ENCODE data around the gene LGALS16.
A peak's percentile ranks its signal among the peaks of the same experiment; 100 is the strongest.
"Not testable (repeated sequence)": the region's sequence is repeated elsewhere in the genome, so short reads cannot be mapped to it uniquely, and the experiment has no call there.

Gene LGALS16

DNA sequence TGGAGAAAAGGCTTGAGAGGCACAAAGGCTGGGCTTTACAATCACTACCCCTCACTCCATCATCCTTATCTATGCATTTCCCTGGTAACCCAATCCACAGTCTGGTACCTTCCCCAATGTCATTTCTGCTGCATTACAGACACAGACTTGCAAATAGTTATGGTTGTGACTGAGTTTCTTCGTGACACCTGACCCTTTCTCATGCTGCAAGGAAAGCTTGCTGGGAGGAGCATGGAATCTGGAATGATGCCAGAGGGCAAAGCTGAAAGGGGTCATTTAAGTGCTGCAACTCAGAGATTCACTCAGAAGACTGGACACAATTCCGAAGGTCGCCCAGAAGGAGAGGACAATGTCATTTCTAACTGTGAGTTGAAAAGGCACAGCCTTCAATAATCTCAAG is at the start of gene LGALS16:
LGALS16 (plus strand) TSS at position 301 of the 400 bp plus-strand sequence; CDS start at position 350, 49 bp downstream.
- no peak for DNase-seq

DNA sequence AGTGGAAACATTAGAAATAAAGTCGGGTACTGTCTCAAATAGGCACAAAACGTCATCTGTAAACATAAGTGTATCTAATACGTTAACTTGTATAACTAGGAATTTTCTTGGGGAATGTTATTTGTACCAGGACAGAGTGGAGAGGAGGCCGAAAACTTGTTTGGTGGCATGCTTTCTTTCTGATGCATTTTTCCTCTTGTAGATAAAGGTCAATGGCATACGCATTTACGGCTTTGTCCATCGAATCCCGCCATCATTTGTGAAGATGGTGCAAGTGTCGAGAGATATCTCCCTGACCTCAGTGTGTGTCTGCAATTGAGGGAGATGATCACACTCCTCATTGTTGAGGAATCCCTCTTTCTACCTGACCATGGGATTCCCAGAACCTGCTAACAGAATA is 48.7 kb upstream of the LGALS16 start:
- no peak for DNase-seq

DNA sequence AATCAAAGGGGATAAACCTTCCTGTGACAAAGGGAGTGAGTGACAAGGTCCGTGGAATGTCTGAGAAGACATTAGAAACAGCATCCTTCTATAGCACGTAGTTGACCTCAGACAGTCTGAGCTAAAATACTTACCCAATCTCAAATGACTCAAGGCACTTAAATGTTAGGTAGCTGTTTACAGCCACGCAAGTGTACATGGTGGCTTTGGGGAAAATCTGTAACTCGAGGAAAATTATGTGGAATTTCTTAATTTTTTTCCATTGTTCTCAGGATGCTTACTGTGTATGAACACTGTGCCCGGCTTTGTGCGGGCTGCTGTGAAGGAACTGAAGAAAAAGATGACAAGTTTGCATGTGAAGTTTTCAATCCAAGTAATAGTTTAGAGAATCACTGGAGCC is 48.2 kb upstream of the LGALS16 start:
- no peak for DNase-seq

- no peak for DNase-seq
These were observed 42.1 kb upstream of the LGALS16 start for GRCh38 chr19:39613597-39613996.

- DNase-seq, result no peak
These were observed 38.0 kb upstream of the LGALS16 start for GRCh38 chr19:39617745-39618144.

DNA sequence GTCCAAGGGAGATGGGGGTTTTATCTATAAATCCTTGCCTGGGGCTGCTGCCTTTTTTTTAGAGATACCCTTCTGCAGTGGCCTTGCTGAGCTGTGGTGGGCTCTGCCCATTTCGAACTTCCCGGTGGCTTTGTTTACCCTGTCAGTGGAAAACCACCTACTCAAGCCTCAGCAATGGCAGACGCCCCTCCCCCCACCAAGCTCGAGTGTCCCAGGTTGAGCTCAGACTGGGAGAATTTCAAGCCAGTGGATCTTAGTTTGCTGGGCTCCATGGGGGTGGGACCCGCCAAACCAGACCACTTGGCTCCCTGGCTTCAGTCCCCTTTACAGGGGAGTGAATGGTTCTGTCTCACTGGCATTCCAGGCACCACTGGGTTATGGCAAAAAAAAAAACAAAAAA is 31.8 kb upstream of the LGALS16 start:
- DNase-seq, result no peak

DNA sequence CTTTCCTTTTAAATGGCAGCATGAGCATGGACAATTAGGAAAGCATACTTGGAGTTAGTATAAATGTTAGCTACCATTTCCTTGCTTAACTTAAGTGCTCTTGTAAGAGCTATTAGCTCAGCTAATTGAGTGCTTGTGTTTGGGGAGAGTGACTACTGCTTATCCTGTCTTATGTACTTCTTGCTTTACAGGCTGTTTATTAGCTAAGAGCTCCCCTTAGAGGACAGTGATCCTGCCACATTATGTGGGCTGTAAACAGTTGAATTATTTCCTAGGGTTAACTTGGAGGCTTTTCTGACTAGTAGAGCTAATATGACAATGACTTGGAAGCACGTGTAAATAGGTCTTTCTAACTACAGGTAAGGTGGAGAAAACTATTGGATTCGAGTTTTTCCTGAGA is 28.1 kb upstream of the LGALS16 start:
- DNase-seq, result not testable (repeated sequence)

DNA sequence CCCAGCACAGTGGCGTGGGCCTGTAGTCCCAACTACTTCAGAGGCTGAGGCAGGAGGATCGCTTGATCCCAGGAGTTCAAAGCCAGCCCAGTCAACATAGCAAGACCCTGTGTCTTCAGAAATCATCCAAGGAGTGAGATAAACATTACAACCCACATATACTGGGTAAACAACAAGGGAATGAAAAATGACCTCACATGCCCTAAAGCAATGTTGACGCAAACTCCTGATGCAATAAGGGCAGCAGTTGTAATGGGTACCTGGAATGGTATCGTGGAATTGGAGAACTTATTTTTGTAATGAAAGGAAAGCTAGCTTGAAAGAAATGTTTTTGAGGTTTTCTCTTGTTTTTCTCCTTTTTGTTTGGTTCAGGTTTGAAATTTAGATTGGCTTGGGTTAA is 24.5 kb upstream of the LGALS16 start:
- no peak for DNase-seq

DNA sequence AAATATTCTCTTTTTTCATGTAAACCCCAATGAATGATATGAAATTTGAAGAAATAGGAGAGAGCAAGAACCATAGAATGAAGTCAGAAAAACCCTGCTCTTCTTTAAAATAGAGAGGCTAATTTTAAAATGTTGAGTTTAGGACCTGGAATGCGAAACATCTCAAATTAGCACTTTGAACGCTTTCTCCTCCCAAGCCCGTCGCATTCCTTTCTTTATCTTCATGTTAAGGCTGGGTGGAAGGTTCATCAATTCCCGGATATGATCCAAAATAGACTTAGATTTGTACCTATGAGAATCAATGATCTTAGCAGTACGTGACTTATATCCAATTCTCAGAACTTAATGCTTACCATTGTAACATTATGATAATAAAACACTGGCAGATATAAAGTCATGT is 24.1 kb upstream of the LGALS16 start:
- no peak for DNase-seq

DNA sequence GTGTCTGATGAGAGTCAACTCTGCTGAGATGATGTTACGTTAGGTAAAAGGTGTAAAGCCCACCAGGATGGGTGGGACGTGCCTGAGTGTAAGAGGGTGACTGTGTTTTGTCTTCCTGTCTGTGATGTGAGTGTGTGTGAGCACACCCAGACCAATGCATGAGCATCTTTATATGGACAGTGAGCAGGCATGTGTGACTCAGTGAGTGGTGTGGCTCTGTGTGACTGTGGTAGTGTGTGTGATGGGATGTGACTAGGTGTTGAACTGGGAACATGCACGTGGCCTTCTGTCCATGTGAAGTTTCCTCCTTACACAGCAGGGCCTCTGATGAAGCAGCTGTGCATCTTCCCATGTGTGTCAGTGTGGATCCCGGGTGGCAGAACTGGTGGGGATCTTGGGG is 17.8 kb upstream of the LGALS16 start:
- no peak for DNase-seq

- DNase-seq, result no peak
These were observed 13.9 kb upstream of the LGALS16 start for GRCh38 chr19:39641773-39642172.

DNA sequence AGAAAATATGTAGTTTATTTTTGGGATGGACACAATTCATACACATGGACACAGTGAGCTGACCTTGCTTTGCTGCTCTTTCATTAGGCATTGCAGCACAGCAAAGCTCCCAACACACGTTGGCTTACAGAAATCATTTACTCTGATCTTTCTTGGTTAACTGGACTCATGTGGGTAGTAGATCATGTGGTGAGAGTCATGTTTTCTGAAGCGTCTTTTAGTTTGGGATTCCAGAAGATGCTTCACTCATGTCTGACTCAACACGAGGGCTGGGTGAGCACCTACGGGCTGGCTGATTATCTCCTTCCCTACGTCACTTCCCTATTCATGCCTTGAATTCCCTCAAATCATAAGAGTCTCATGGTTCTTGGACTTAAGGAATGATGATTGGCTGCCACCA is 12.1 kb upstream of the LGALS16 start:
- DNase-seq, result no peak

- DNase-seq, result peak; percentile 6
These were observed 9.8 kb upstream of the LGALS16 start for GRCh38 chr19:39645800-39646411.

GRCh38 chr19:39647918-39648317 is 7.8 kb upstream of the LGALS16 start:
- DNase-seq, result no peak

- no peak for DNase-seq
These were observed 4.1 kb downstream of the LGALS16 start for GRCh38 chr19:39659791-39660190.

DNA sequence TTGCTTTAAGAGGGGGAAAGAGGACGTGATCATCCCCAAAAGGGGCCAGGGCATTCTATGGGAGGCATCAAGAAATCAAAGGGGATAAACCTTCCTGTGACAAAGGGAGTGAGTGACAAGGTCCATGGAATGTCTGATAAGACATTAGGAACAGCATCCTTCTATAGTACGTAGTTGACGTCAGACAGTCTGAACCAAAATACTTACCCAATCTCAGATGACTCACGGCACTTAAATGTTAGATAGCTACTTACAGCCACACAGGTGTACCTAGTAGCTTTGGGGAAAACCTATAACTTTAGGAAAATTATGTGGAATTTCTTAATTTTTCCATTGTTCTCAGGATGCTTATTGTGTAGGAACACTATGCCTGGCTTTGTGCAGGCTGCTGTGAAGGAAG is 4.9 kb downstream of the LGALS16 start:
- no peak for DNase-seq

DNA sequence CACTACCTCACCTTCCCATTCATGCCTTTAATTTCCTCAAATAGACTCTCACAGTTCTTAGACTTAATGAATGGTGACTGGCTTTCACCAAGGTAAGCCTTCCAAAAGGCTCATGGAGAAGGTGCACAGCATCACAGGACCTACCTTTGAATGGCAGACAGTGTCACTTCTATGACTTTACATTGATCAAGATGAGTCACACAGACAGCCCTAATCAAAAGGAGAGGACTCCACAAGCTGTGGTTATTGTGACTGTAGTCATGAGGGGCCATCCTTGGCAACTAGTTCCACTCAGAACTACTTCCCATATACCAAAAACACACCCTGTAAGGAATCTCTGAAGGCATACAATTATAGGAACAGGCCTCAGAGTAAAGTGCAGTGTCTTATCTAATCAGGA is 5.9 kb downstream of the LGALS16 start:
- no peak for DNase-seq

- not testable (repeated sequence) for DNase-seq
These were observed 14.1 kb downstream of the LGALS16 start for GRCh38 chr19:39669860-39670259.

GRCh38 chr19:39670998-39671397 is 15.3 kb downstream of the LGALS16 start:
- DNase-seq, result no peak

- DNase-seq, result peak; percentile 47
These were observed 16.1 kb downstream of the LGALS16 start for GRCh38 chr19:39671739-39672363.

GRCh38 chr19:39672473-39672872 is 16.8 kb downstream of the LGALS16 start:
- no peak for DNase-seq

DNA sequence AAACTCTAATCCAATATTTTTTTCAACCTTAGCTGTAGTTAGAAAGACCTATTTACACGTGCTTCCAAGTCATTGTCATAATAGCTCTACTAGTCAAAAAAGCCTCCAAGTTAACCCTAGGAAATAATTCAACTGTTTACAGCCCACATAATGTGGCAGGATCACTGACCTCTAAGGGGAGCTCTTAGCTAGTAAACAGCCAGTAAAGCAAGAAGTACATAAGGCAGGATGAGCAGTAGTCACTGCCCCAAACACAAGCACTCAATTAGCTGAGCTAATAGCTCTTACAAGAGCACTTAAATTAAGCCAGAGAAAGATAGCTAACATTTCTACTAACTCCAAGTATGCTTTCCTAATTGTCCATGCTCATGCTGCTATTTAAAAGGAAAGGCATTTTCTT is 18.1 kb downstream of the LGALS16 start:
- not testable (repeated sequence) for DNase-seq

DNA sequence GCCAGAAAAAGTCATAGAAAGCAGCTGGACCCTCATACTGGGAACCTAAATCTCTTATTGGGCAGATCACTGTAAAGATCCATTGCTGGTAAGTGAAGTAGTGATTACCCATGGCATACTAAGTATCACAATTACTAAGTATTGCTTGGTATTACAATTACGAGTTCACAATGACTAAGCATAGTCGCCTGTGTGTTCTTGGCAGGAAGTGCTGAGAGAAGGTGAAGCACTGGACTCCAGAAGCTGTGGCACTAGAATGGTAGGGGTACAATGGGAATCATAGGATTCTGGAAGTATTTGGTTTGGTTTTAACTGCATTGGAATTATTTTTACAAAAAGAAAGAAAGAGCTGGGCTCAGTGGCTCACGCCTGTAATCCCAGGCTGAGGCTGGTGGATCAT is 20.3 kb downstream of the LGALS16 start:
- DNase-seq, result no peak

DNA sequence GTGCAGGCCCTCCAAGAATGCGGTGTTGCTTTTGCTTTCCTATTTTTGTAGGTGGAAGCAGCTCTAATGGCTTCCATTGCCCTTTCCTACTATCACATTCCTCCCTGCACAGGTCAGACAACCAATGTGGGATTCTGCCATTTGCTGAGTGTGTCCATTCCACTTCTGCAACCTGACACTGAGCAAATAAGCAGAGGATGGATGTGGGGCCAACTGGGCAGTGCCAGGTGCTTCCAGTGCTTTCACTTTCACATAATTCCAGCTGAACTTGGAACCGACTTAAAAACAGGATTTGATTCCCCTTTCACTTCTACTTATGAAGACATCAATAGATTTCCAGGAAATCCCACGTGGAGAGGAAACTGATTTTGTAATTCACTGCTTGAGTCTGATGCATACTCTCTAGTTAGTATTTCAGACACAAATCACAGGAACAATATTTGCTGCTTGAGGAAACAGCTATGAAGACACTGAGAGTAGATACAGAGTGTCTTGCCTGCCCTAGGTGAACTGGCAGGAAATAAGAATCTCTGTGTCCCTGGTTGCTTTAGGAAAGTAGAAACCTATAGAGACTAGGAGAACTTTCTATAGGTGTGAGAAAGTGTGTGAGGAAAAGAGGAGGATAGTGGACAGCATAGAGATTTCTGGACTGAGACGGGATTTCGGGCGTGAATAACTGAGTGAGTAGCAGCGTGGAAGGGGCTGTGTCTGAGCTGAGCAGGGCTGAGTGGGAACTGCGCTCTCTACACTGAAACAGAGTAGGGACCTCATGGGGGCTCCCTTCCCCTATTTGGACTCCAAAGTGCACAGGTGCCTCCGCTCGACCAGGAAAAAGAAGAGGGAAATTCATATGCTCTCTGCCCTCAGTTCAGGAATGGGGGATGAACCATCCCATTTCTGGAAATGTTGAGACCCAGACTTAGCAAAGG is 22.5 kb downstream of the LGALS16 start:
- DNase-seq, result no peak

All from EL (cell line).